HFF-Myc (cell line): Measurements from ENCODE around the gene STXBP5.

Experiments
- DNase-seq: peaks from one replicate; pipeline ENCODE4 v3.0.0-alpha.2; 2011; ENCODE audit warnings: low read depth; ENCODE audit errors: extremely low read depth
- H3K4me3 ChIP-seq: replicated peaks from 2 replicates; pipeline ENCODE4 v1.5.1; 2011; ENCODE audit warnings: low read depth, mild to moderate bottlenecking, control low read depth, low read length
- CTCF ChIP-seq: IDR thresholded peaks from 2 replicates; pipeline ENCODE4 v1.5.1; 2012; ENCODE audit warnings: mild to moderate bottlenecking, low read depth, low read length, control low read depth; ENCODE audit errors: missing control alignments

STXBP5 gene

GRCh38 chr6:147214248-147215227 lies 10.3 kb downstream of the STXBP5 start:
- no peak for DNase-seq
- H3K4me3 ChIP-seq = no peak overlapping the region
- TF ChIP-seq CTCF = no peak

DNA sequence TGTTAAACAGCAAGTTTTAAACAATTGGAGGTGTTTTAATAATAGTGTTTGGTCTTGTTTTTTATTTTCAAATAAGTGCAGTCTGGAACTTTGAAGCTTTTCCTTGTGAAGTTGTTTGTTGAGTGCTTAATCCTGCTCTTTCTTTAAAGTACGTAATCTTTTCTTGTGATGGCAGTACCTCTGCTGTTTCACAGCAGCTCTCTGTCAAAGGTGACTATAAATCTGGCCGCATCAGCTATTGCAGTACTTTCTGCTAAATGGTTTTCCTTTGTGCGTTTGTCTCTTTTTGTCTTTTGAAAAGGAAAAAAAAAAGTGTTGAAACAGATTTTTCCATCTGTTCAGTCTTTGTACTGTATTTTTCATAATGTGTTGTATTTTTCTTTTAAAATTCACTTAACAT lies 12.7 kb downstream of the STXBP5 start:
- DNase-seq = no peak
- no peak for TF ChIP-seq CTCF
- H3K4me3 ChIP-seq = no peak overlapping the region

- TF ChIP-seq CTCF = no peak
- H3K4me3 ChIP-seq = no peak overlapping the region
These were observed 13.7 kb downstream of the STXBP5 start for GRCh38 chr6:147217840-147218404.

GRCh38 chr6:147218797-147219196 lies 14.6 kb downstream of the STXBP5 start:
- no peak for DNase-seq
- no peak overlapping the region for H3K4me3 ChIP-seq
- TF ChIP-seq CTCF = no peak

More at GRCh38 chr6:147217840-147218404, 13.7 kb downstream of the STXBP5 start:
- no peak for DNase-seq

DNA sequence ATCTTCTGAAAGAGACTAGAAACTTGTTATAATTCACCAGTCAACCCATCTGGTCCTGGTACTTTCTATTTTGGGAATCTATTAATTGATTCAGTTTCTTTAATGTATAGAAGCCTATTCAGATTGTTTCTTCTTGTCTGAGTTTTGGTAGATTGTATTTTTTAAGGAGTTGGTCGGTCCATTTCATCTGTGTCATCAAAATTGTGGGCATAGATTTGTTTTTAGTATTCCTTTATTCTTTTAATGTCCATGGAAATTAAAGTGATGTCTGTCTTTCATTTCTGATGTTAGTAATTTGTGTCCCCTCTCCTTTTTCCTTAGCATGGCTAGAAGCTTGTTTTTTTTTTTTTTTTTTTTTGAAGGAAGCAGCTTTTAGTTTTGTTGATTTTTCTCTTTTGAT lies 15.2 kb downstream of the STXBP5 start:
- DNase-seq = no peak
- TF ChIP-seq CTCF = no peak
- no peak overlapping the region for H3K4me3 ChIP-seq

DNA sequence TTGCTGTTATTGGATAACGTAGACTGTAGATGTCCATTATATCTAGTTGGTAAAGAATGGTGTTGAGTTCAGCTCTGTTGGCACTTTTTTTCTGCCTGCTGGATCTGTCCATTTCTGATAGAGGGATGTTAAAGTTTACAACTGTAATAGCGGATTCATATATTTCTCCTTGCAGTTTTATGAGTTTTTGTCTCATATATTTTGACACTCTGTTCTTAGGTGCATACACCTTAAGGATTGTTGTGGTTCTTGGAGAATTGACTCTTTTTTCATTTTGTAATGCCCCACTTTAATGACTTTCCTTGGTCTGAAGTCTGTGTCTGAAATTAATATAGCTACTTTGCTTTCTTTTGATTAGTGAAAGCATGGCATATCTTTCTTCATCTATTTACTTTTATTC lies 16.1 kb downstream of the STXBP5 start:
- no peak overlapping the region for H3K4me3 ChIP-seq
- DNase-seq = no peak
- TF ChIP-seq CTCF = no peak
